HT1080 (cell line): ENCODE measurements around the gene SLC6A5. TPM values are rescaled to one million over a fixed set of nuclear protein-coding genes. Genes with fewer than 3 reads are reported as not detected.

ENCODE experiments used
- DNase-seq: peaks from one replicate; pipeline ENCODE4 v3.0.0-alpha.2; 2015; ENCODE audit warnings: low read depth
- total RNA-seq: library from RNA; depleted of rRNA; stranded (reverse); fragments of >200 nt; shearing (Covaris generic); gene quantifications from 2 replicates; pipeline ENCODE4 v1.2.3, GENCODE V29; 2014

The SLC6A5 gene
- total RNA-seq, 1 experiment from 2014 or later = not detected

- DNase-seq = no peak
These were observed 21.6 kb downstream of the SLC6A5 start for GRCh38 chr11:20620988-20621387.

- no peak for DNase-seq
These were observed 22.3 kb downstream of the SLC6A5 start for GRCh38 chr11:20621679-20622078.

GRCh38 chr11:20623252-20623651, 23.8 kb downstream of the SLC6A5 start:
- DNase-seq = no peak

DNA sequence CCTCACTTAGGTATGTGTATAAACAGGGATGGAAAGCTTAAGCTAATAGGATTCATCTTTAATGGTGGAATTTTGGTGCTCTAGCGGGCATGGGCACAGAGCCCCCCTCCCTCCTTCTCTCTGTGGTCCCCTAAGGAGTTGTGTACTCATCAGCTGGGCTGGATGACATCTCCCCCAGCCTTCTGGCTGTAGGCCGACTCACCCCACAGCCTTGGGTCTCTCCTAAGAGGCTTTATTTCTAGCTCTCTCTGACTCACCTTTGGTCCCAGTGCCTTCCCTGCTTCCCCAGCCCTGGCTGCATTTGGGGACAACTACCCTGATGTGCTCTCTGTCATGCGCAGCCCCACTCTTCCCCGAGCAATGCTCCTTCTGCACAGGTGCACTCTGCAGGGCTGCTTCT, 26.9 kb downstream of the SLC6A5 start:
- no peak for DNase-seq

- DNase-seq = no peak
These were observed 27.6 kb downstream of the SLC6A5 start for GRCh38 chr11:20627026-20627425.

- no peak for DNase-seq
These were observed 28.3 kb downstream of the SLC6A5 start for GRCh38 chr11:20627701-20628100.

DNA sequence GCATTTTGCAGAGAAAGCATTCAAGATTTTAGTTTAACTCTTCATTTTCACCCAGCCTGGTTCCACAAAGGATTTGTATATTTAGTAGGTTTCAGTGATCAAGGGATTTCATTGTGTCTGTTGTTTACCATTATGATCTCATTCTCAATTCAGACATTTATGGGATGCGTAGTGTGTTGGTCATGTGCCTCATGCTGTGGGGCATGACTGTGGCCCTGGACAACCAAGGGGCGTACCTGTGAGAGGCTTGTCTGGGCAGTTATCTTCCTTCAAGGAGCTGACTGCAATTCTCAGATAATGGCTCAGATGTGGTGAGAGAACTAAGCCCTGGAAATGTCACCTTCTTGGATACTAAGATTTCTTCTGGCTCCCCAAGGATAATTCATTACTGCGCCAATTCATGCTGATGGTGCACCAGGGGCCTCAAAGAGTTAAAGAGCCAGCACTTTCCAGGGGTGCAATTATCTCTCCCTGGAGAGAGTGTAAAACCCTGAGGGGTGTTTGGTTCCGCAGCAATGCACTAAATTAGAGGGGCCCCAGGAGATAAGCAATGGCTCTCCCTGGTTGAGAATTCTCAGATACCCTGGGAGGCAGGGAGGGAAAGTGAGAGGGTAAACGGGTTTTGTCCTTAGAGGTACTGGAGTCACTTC, 32.2 kb downstream of the SLC6A5 start:
- DNase-seq = no peak

- DNase-seq = no peak
These were observed 32.7 kb downstream of the SLC6A5 start for GRCh38 chr11:20632169-20632532.

DNA sequence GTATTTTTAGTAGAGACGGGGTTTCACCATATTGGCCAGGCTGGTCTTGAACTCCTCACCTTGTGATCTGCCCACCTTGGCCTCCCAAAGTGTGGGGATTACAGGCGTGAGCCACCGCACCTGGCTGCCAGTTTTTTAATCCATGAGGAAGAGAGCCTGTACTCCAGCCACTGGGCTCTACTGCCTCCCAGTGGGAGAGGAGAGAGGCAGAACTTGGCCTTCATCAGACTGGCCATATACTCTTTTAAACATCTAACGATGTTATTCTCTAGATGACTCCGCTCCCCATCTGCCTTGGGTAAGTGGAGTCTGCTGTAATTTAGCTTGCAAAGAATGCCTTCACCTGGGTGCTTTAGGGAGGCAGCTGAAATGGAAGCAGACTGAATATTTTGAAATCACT, 34.6 kb downstream of the SLC6A5 start:
- DNase-seq = no peak

- no peak for DNase-seq
These were observed 35.4 kb downstream of the SLC6A5 start for GRCh38 chr11:20634781-20635180.

- DNase-seq = no peak
These were observed 38.7 kb downstream of the SLC6A5 start for GRCh38 chr11:20638074-20638473.

DNA sequence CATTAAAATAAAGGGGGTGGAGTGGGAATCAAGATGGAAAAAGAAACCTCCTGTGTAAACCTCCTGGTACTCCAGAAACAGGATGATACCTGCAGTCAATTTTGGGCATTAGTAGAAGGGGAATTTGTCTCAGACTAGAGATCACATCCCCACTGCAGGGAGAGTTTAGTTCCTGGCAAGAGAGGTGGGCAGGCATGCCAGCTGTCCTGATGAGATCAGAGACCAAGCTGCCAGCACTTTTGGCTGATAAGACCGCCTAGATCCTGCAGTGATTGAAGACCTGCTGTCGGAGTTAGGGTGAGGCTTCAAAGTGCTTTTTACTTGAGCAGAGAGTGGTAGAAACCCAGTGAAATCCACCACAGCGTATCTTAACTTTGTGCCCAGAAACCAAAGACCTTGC, 40.3 kb downstream of the SLC6A5 start:
- no peak for DNase-seq

DNA sequence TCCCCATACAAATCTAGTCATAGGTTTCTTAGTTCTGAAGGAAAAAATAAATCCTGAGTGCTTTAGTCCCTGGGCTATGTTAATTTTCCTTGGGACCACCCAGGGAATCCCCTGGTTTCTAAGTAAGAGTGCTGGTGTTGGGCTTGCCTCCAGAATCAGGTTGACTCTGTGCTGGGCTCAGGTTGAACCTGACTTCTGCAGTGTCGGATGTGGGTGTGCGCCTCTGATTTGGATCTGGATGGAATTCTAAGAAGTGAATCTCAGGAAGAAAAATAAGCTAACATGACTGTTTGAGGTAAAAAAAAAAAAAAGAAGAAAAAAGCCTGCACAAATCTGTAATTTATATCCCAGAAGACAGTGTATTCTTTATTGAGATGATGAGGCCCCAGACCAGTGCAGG, 41.0 kb downstream of the SLC6A5 start:
- no peak for DNase-seq

GRCh38 chr11:20644360-20644759, 45.0 kb downstream of the SLC6A5 start:
- no peak for DNase-seq

DNA sequence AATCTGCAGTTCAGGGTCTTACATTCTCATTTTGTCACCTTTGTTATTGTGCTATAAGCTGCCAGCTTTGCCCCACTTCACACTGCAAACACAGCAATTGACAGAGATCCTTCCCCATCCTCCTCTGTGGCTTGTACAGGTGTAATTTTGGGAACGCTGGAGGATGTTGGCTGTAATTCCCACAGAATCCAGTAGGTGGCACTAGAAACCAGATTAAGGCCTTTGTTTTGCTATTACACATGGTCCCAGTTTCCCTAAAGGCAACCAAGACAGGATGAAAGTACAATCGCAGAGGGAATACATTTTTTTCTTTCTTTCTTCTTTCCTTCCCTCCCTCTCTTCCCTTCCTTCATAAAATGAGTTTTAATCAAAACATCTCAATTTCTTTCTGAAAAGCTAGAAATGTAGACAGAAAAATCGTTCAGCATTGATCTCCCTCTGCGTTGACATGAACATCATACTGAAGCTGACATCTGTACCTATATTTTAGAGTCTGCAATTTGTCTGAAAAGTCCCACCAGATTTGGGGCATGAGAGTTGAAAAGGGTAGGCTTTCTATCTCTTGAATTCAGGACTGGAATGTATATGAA, 48.7 kb downstream of the SLC6A5 start:
- DNase-seq = peak; percentile 48

DNA sequence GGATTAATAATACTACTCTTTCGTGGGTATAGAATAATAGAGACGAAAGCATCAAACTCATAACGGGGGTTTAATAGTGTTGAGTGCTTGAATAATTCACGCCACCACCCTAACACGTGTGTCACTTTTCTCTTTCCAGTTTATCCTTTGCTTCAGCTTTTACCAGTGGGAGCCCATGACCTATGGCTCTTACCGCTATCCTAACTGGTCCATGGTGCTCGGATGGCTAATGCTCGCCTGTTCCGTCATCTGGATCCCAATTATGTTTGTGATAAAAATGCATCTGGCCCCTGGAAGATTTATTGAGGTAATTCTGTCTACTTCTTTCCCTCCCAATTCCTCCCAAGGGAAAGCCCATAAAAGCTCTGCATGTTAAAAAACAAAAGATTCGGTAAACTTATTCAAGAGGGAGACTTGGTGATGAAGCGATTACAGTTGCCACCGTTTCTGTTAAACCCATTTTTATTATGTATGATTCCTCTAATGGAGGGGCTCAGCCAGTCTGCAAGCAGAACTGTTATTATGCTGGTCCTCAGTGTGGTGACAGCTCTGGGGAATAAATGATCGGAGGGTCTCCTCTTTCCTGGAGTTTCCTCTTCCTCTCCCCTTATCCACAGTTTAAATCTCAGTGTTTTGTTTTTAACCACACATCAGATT, 52.9 kb downstream of the SLC6A5 start:
- DNase-seq = no peak

DNA sequence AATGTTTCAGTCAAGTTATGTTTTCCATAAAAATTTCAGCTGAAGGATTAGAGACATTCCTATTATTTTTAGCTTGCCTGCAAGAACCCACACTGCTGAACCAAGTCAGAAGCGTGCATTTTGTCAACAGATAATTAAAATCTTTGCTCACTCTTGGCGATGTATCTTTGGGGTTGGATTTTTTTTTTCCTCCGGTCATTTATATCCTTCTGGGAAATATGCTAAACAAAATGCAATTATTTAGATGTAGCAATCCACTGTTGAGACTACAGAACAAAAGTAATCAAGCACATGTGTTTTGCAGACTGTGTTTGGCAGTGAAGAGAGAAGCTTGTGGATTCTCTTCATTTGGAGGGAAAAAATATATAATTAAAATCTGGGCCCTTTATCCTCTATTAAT, 54.6 kb downstream of the SLC6A5 start:
- no peak for DNase-seq

DNA sequence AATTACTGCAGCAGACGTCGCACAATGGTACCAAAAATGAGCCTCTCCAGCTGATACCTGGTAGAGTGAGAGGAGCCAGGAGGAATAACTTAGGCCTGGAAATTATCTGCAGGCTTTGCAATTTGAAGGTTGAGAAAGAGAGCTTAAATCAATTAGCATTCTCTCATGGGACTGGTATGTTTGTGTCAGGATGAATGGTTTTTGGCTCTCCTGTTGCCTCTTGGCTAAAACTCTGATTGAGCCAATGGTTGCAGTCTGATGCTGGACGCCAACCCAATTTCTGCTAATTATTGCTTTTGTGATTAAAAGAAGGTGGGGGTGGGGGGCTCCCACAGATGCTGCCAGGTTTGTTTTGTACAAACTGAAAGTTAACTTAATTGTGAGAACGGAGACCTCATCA, 57.5 kb downstream of the SLC6A5 start:
- no peak for DNase-seq

- no peak for DNase-seq
These were observed 58.7 kb downstream of the SLC6A5 start for GRCh38 chr11:20658135-20658534.

GRCh38 chr11:20661445-20661844, 62.0 kb downstream of the SLC6A5 start:
- DNase-seq = no peak

- DNase-seq = no peak
These were observed 62.4 kb downstream of the SLC6A5 start for GRCh38 chr11:20661850-20662249.

DNA sequence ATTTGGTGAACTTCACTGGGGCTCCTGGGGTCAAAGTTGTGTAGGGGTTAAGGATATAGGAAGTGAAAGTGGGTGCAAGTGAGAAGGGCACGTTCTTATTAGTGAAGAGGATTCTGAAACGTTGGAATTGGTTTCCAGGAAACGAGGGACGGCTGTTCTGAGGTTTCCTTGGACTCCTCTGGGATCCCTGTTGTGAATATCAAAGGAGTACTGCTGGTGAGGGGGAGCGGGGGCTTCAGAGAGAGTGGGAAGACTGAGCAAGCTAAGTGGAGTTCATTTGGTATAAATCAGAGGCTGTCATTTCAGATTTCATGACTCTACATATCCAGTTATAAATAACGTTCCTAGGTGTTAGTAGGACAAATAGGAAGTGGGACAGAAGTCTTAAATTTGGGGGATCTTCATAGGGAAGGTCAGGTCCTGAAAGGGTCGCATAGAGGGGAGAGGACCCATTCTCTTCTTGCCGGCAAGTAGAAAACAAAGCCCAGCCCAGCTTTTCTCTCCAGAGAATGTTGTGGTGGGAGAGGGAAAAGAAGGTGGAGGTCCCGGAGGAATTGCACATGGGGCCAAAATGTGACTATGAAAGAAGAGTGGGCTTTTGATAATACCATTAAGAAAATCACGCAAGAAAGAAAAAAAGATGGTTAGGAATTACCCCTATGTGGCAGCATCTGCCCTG, 68.9 kb downstream of the SLC6A5 start:
- DNase-seq = no peak
